Stimulated activated CD8-positive, alpha-beta memory T cell treated with anti-CD3 and anti-CD28 coated beads, Interleukin-15, amount 100 ng/mL, for 1 hour (primary cell): ENCODE results near the gene TOP1.
"Not testable (repeated sequence)": the region's sequence is repeated elsewhere in the genome, so short reads cannot be mapped to it uniquely, and the experiment has no call there.

Source experiments
- DNase-seq: peaks from one replicate; pipeline ENCODE4 v3.0.0-alpha.2; 2020; ENCODE audit warnings: low read depth

The TOP1 gene

DNA sequence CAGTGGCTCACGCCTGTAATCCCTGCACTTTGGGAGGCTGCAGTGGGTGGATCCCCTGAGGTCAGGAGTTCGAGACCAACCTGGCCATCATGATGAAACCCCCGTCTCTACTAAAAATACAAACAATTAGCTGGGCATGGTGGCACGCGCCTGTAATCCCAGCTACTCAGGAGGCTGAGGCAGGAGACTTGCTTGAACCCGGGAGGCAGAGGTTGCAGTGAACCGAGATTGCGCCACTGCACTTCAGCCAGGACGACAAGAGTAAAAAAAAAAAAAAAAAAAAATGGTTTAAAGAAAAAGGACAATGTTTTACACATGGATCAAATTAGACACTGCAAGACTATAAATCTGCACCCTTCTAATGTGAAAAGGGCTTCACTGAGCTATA, 103.8 kb downstream of the TOP1 start:
- not testable (repeated sequence) for DNase-seq

DNA sequence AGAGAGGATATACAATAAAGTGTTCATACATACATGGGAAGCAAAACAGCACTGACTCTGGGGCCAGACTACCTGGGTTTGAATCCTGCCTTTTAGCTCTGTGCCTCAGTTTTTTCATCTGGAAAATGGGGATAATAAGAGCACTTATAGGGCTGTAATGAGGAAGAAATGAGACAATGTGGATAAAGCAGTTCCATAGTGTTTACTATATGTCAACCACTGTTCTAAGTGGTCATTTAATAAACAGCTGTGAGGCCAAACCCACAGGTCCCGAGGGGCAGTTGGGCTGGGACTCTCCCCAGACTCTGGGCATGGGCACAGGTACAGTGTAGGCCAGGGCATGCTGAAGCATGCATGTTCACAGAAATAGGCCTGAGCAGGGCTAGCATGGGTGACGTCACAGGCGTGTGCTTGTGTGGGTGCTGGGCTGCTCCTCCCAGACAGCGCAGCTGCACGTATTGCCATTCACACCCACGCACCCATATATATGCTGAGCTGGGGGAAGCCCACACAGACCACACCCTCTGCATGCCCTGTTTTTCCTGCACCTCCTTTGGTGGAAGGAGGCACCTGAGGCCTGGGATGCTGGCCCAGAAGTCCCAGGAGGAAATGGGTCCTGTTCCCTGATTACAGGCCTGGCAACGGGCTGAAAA, 105.2 kb downstream of the TOP1 start:
- DNase-seq, result no peak

DNA sequence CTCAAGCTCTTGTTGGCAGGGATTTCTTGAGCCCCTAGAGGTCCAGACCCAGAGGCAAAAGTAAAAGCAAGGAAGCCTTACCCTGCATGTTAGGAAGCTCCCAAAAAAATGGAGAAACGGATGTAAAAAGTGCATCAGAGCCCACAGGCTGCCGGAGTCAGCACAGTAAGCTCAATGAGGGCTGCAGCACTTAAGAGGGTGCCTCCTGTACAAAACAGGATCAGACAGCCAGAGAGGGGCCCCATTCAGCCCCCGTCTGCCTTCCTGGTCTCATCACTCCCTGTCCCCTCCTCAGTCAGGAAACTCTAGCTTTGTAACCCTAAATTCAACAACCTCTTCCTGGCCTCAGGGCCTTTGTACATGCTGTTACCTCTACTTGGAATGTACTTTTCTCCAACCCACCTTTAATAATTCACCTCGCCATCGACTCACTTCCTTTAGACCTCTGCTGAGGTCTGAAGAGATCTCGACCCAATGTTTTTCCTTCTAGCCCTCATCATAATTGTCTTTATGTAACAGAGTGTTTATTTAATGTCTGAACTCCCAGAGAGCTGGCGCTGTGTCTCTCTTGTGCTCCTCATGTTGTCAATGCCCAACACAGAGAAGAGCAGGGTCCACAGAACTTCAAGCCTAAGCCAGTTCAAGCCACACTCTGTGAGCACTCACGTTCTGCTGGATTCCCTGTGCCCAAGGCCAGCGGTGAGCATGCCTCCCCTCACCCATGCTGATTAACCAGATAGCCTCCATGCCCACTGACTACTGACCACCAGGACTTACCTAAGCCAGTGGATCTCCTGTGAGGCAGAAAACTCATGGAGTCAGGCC, 106.0 kb downstream of the TOP1 start:
- DNase-seq, result no peak

DNA sequence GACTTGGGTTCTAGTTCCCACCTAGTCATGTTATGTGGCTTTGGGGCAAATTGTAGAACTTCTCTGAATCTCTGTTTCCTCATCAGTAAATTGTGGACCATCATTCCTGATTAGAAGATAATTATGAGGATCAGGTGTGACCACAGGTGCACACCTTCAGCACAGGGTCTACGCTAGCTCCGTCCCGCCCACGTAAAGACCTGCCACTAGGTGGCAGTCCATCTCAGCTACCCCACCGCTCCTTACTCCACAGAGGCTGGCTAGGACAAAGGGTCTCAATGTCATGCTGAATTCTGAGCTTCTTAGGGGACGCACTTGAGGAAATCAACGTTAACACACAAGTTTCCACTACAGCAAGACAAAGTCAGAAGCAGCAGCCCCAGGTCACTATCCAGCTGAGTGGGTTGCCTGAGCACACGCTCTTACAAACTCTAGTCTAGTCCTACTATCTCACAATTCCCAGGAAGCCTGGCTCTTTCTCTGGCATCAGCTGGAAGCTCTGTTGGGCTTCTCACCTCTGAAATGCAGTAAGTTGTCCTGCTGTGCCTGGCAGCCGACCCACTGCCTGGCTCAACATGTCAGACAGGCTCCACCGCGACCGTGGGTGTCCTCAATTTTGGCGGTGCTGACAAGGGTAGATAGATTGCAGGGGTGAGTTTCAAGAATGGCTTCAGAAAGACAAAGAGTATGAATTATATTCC, 106.7 kb downstream of the TOP1 start:
- DNase-seq, result peak; percentile 46

DNA sequence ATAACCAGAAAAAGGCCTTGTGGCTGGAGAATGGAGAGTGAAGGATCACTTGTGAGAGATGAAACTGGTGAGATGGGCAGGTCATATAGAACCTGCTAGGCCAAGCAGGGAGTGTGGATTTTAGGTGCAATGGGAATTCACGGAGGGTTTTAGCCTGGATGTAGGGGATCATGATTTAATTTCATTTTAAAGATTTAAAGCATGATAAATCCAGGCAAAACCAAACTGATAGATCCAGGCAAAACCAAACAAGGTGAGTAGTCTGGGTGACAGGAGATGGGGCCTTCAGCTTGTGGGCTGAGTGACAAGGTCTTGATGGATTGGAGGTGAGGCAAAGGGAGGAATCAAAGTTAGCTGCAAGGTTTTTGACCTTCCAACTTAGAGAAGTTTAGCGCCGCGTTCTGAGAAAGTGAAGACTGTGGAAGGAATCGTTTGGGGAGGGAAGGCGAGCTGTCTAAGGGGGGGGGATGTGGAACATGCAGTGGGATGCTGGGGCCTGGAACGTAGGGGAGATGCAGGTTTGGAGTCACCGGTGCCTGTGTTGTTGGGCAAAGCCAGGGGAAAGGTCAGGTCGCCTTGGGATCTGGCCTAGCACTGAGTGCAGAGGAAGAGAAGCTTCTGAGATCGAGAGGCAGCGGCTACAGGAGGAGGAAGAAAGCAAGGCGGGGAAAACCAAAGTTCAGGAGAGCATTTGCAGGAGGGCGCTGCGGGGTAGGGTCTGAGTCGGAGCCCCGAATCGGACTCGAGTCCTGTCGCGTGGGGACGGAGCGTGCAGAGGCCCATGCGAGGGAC, 107.5 kb downstream of the TOP1 start:
- DNase-seq, result no peak

DNA sequence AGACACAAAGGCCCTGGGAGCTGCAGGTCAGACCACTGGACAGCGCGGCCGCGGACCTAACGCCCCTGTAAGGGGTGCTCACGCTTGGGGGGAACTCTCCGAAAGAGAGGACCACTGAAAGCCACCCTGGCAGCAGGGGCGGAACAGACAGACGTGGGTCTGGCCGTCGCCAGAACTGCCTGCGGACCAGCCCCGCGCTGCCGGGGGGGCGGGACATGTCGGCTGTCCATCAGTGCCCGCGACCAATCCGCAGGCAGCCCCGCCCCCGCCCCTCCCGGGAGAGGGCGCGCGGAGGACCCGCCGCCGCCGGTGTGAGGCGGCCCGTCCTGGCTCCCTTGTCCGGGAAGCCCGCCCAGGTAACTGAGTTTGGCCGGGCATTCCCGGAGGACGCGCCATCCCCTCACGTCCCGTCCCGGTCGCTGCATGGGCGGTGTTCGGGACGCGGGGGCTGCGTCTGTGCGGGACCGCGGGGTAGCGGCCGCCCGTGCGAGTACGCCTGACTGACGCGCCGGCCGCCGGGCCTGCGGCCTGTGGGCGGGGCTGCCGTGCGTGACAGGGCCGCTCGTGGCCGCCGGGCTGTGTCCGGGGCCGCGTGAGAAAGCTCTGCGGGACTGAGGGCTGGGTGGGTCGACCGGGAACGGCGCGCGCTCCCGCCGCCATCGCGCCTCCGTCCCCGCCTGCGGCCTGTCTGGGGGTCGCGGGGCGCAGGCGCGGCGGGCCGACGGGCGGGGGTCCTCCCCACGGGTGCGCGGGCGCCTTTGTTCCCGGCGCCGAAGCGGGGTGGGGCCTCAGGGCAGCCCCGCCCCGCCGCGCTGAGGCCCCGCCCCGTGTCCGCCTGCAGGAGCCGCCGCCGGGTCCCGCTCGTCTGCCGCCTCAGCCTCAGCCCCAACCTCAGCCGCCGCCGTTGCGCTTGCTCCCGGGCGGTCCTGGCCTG, 108.3 kb downstream of the TOP1 start, which contains the start of gene PLCG1:
TSS of gene PLCG1 (plus strand) at position 864 of the 934 bp plus-strand sequence. CDS start 99 bp downstream, outside the sequence.
- DNase-seq, result peak; percentile 61

DNA sequence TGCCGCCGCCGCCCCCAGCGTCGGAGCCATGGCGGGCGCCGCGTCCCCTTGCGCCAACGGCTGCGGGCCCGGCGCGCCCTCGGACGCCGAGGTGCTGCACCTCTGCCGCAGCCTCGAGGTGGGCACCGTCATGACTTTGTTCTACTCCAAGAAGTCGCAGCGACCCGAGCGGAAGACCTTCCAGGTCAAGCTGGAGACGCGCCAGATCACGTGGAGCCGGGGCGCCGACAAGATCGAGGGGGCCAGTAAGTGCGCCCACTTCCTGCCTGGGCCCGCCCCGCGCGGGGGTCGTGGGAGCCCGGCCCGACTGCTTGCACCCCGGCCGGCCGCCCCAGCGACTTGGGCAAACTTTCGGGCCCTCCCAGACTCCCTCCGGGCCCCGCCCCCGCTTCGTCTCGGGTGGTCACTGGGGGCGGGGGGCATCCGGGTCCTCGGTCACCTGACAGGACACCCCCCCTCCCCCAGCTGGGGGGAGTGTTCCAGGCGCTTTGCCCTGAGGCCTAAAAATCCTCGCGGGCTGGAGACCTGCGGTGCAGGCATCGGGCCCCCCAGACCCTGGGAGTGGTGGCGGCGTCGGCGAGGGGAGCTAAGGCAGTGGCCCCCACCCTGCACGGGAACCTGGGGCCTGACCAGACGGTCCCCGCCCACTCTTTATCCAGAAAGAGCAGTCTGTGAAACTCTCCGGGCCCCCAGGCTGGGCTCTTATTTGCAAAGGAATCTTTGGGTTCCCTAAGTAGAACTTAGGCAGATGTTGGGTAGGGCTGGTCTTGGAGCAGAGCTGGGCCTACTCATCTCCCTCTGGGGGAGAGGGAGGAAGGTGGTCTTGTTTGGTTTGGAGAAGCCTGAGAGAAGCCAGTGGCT, 109.2 kb downstream of the TOP1 start:
- peak; percentile 28 for DNase-seq

DNA sequence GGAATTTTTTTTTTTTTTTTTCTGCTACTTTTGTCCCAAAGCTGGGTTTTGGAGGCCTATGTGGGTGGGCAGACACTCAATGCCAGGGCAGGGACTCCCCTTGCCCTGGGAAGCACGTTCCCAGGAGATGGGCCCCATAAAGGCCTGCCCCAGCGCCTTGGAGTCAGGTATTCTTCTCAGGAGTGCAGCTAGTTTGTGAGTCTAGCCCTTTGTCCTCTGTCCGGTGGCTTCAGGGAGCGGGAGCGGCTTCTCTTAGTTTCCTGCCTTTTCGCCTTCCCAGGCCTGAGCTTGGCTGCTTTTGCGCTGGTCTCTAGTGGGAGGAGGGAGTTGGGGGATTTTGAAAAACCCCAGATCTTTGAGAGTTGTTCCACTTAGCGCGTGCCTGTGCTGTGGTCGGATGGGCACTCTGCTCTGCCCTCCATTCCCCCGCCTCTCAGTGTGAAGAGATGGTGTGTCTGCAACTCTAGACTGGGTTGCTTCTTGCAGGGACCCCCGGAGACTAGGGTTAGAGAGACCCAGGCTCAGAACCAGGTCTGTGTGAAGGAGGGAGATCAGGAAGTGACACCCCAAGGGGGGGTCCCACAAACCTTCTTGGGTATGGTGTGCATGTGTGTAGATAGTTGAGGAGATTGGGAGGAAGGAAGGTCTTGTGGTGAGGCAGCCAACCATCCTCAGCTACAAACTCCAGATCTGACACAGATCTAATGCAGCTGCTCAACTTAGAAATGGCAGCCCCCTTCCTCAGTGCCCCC, 110.0 kb downstream of the TOP1 start:
- no peak for DNase-seq

DNA sequence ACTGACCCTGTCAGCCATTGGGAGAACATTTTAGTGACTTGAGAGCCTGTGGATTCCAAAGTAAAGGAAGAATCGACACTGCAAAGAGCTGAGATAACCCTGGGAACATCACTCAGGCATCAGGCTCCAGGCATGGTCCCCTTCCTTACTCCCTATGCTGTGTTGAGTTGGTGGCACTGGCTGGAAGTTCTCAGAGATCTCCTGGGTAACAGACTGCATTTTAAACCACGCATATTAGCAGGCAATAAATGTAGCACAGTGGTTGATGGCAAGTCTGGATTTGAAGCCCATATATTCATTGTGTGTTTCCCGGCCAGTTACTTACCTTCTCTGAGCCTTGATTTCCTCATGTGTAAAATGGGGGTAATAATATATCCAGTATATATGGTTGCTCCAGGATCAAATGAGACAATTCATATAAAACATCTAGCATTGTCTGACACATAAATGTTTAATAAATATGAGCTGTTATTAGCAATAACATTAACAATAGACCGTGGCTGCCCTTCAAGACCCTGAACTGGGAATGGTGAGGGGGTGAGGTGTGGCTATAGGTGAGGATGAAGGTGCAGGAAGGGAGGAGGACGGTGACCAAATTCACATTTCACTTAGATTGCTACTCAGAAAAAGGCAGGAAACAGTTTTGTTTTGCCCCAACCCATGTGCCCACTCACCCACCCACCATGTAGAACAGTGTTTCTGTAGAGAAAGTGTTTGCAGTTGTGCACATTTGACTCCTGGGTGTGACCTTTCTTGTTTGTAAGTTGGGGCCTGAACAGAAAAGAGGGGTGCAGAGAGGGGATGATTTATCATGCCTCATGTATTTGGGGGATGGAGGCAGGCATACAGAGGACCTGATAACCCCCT, 110.8 kb downstream of the TOP1 start:
- DNase-seq, result no peak

DNA sequence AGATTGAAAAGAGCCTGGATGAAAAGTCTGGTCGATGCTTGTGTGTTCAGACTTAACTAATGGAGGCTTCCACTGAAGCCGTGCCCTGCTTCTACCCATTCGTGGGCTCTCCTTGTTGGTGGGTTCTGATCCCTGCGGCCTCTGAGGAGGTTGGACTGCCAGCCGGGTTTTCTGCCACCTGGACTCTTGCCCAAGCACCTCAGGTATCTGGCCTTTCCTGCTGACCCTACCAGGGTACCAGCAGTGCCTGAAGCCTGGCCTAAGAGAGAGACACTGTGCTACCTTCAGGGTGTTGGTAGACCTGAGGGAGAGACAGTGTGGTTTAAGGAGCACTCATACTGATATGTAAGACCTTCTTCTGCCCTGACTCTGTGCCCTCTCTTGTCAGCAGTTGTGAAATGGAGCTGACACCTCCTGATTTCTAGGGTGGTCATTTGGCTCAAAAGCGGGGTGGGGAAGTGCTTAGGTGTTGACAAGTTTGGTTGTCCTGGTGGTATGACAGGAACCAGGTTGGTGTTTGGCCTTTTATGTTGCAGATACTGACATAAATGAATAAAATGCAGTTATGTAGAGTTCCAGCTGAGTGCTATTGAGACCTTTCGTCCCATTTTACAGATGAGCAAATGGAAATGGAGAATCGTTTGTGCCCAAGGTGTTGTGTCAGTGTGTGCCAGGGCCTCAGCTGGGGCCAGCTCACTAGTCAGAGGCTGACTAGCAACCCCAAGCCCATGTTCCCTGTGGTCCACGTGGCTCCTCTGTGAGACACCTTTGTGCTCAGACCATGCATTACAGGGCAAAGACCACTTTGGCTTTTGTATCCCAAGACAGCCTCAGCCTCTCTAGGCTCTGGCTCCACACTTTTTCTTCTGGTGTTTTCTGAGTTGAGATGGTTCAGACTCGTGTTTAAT, 111.9 kb downstream of the TOP1 start:
- DNase-seq, result no peak

DNA sequence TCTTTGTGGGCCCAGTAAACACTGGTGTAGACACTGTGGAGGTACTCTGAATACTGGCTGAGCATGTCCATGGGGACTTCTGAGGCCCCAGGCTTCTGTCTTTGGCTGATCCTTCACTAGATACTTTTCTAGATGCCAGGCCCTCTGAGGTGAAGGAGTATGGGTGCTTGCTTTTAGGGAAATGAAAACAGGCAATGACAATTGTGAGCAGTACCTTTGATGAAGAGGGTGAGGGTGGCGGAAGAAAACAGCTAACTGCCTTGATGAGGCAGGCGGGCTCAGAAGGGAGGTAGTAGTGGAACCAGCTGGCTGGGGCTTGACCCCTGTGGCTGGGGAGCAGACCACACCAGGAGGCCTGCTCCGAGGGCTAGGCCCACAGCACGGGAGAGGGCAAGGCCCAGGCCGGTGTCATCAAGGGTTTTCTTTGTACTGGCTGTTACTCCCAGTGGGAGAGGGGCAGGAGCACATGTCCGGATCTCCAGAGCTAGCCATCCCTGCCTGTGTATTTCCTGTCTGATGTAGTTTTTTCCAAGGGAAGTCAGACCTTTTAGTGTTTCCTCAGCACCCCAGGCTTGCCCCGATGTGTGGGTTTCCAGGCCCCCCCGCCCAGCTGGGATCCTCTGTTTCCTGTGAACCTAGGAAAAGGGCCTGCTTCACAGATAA, 112.7 kb downstream of the TOP1 start:
- DNase-seq, result no peak

DNA sequence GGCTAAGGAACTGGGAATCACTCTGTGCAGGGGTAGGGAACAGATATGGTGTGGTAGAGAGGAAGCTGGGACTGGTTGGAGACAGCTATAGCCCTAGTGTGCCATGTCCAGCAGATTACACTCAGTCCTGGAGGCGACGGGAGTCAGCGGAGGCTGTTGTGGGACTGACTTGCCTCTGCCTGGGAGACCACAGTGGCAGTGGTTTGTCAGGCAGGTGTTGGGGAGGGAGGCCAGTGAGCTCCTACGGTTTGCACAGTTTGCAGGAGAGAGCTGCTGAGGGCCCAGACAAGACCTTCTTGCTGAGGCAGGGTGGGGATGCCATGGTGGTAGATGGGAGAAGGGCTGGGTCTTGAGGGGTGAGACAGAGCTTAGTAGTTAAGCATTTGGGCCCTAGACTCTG, 113.6 kb downstream of the TOP1 start:
- no peak for DNase-seq

DNA sequence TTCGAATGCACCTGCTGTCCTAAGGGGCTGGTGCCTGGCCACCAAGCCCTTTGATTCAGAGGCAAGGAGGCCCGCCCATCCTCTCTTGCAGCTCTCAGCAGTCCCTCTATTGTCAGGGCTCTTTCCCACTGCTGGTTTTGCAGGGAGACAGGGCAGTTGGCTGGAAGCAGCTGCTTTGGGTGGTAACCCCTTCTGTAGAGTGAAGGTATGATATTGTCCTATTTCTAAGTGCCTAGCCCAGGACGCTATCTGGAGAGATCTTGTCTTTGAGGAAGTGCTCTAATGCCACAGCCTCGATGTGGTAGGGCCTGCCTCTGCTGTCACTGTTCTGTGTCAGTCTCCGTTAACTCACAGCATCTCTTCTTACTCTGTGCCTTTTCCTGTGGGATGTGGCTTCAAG, 114.3 kb downstream of the TOP1 start:
- DNase-seq, result no peak

DNA sequence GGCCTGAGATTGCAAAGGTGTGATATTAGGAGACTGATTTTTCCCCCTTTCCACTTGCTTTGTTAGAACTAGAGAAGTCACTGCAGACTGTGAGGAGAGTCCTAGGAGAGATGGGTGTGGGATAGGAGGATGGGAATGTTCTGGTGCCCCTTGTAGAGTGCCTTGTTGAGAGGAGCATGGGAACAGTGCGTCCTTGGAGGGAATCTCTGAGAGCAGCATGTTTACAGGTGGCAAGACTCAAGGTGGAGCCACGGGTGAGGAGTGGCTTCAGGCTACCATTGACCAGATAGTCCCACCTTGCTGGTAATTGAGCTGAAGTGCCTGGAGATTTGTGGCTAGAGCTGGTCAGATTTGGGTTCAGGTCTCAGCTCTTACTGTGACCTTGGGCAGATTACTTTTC, 114.7 kb downstream of the TOP1 start:
- DNase-seq, result no peak

DNA sequence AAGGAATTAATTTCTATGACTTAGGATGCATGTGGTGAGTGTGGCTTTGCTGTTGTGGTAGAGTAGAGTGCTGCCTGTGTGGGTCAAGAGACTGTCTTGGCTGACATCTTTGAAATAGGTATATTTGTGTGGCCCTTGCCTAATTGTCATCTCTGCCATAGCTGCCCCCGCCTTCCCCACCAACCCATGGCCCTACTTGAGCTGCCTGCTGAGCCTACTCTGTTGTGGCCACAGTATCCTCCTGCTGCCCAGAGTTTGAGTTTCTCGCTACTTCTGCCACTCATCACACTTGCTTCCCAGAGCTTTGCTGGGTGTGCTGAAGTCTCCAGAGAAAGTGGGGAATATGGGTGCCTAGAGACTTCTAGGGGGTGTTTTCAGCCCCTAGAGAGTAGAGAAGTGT, 116.7 kb downstream of the TOP1 start:
- no peak for DNase-seq

DNA sequence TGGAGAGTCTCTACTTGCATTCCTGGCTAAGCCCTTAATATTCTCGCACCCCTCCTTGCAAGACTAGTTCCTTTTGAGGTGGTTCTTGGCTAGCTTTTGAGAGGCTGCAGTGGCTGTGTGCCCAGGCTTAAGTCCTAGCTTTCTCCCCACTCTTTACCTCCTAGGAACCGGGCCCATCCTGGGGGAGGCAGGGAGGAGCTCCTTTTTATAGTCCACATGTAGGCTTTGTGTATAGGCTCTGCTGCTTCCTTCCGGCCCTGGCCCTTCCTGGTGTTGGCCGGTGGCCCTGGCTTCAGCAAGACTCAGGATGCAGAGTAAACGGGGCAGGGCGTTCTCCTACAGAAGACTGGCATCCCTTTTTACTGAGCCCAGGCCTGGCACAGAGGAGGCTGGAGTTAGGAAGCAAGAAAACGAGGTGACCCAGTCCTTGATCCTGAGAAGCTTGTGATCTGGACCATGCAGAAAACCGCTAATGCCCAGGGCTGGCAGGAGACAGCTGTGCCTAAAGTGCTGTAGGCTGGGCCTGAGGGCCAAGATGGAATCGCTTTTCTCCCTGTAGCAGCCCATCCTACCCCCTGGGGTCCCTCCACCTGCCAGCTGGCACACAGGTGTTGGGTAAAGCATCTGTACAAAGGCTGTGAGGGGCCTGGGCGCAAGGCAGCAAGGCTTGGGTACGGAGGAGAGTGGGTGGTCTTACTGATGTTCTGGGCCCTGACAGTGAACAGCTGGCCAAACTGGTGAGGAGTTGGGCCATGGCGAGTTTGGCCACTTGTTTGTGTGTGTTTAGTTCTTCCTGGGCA, 117.4 kb downstream of the TOP1 start:
- DNase-seq, result no peak
